Mucosa of descending colon (tissue), 3 donors: ENCODE measurements around the gene SYTL2. TPM values are rescaled to one million over a fixed set of nuclear protein-coding genes. Genes with fewer than 3 reads are reported as not detected.

Experiments used
- ATAC-seq: fragments of 200-7000 bp; cut with Tn5 transposase; one replicate; pipeline ENCODE4 v1.9.1; 2020; ENCODE audit warnings: mild to moderate bottlenecking, moderate library complexity
- DNase-seq, 3 donors: peaks; one replicate each; pipeline ENCODE4 v3.0.0-alpha.2; 2020
- H3K36me3 ChIP-seq: fragments of 200-600 bp; one replicate; pipeline ENCODE4 v1.8.0; 2021; ENCODE audit warnings: low read depth, mild to moderate bottlenecking
- H3K4me1 ChIP-seq: fragments of 200-600 bp; one replicate; pipeline ENCODE4 v1.8.0; 2021; ENCODE audit warnings: low read depth, mild to moderate bottlenecking
- H3K4me3 ChIP-seq: fragments of 200-600 bp; one replicate; pipeline ENCODE4 v1.8.0; 2021; ENCODE audit warnings: mild to moderate bottlenecking
- H3K9me3 ChIP-seq: fragments of 200-600 bp; one replicate; pipeline ENCODE4 v1.8.0; 2021; ENCODE audit warnings: mild to moderate bottlenecking
- CTCF ChIP-seq: fragments of 200-600 bp; IDR thresholded peaks from one replicate; pipeline ENCODE4 v1.8.0; 2022; ENCODE audit warnings: antibody characterized with exemption, mild to moderate bottlenecking
- intact Hi-C, 2 donors: fragments of 100-400 bp; cut with DNase I in 1 of 2; cut with micrococcal nuclease in 1 of 2; formaldehyde crosslinking; loops; one replicate each; pipeline versions ENCODE4 v1.11.0 to v1.11.1; 2022; cut with DNase I, micrococcal nuclease
- total RNA-seq, 3 donors: library from RNA; stranded (reverse); fragmentation: NEBNext Ultra II Directional in 2 of 3; extraction: Animal tissue kit (Norgen Biotek cat#: 25700) in 2 of 3; gene quantifications; one replicate each; pipeline versions ENCODE4 v1.2.1 to v1.2.4, GENCODE V29; 2021 to 2023
- donor health status: DM: no; HTN: no; CAD: no; lungs with moderate emphysema.
- donor health status: DM: no; HTN: no; CAD: no.
- donor health status: DM: no; HTN: yes; CAD: no.

The SYTL2 gene
- total RNA-seq, 3 donors from 2014 or later = 150 to 502 (median 282) TPM

GRCh38 chr11:85809191-85809590 is 1.8 kb downstream of the SYTL2 start:
- TF ChIP-seq CTCF = no peak
- intact Hi-C loops = no loop called here
- no peak overlapping the region for H3K4me3 ChIP-seq
- no peaks in the 10 kb centered on the region for H3K36me3 ChIP-seq
- no peak for ATAC-seq
- no peak for DNase-seq
- peaks cover 26% of the 10 kb centered on the region for H3K4me1 ChIP-seq
- H3K9me3 ChIP-seq = no peaks in the 10 kb centered on the region

- no peak for DNase-seq
Measured at GRCh38 chr11:85806876-85807275, 4.1 kb downstream of the SYTL2 start.

GRCh38 chr11:85806016-85806415 is 4.9 kb downstream of the SYTL2 start:
- ATAC-seq (no peak), DNase-seq (no peak)
- no peaks in the 10 kb centered on the region for H3K36me3 ChIP-seq
- H3K9me3 ChIP-seq = no peaks in the 10 kb centered on the region
- no peak for TF ChIP-seq CTCF
- H3K4me1 ChIP-seq = peaks cover under 1% of the 10 kb centered on the region
- intact Hi-C loops = no loop called here
- no peak overlapping the region for H3K4me3 ChIP-seq

More at GRCh38 chr11:85806876-85807275, 4.1 kb downstream of the SYTL2 start:
- intact Hi-C loops = no loop called here
- H3K4me3 ChIP-seq = no peak overlapping the region
- no peak for TF ChIP-seq CTCF
- no peaks in the 10 kb centered on the region for H3K36me3 ChIP-seq
- peaks cover 7% of the 10 kb centered on the region for H3K4me1 ChIP-seq
- ATAC-seq = no peak
- H3K9me3 ChIP-seq = no peaks in the 10 kb centered on the region

- H3K9me3 ChIP-seq = no peaks in the 10 kb centered on the region
- no peak for DNase-seq
- no peaks in the 10 kb centered on the region for H3K36me3 ChIP-seq
- no peak for TF ChIP-seq CTCF
- H3K4me3 ChIP-seq = no peak overlapping the region
- intact Hi-C loops = no loop called here
- peaks cover 7% of the 10 kb centered on the region for H3K4me1 ChIP-seq
- no peak for ATAC-seq
Measured at GRCh38 chr11:85805387-85805786, 5.6 kb downstream of the SYTL2 start.

GRCh38 chr11:85803920-85804319 is 7.0 kb downstream of the SYTL2 start:
- no peaks in the 10 kb centered on the region for H3K36me3 ChIP-seq
- intact Hi-C loops = no loop called here
- no peaks in the 10 kb centered on the region for H3K9me3 ChIP-seq
- DNase-seq = no peak
- ATAC-seq = no peak
- H3K4me1 ChIP-seq = peaks cover 19% of the 10 kb centered on the region
- TF ChIP-seq CTCF = no peak
- no peak overlapping the region for H3K4me3 ChIP-seq

- Histone ChIP-seq H3K4me1 (peaks cover 25% of the 10 kb centered on the region), H3K4me3 (no peak overlapping the region), H3K9me3 (no peaks in the 10 kb centered on the region), H3K36me3 (no peaks in the 10 kb centered on the region)
- no peak for TF ChIP-seq CTCF
- ATAC-seq (no peak), DNase-seq (no peak)
- intact Hi-C loops = no loop called here
Measured at GRCh38 chr11:85803303-85803702, 7.6 kb downstream of the SYTL2 start.
